A549 (cell line): Measurements from ENCODE around the gene DPH5. TPM values are rescaled to one million over a fixed set of nuclear protein-coding genes. Genes with fewer than 3 reads are reported as not detected.

Experiments
- ATAC-seq, 2 experiments: fragments of 200-7000 bp in 1 of 2; fragments of >200 bp in 1 of 2; cut with Nextera tagmentation in 1 of 2; cut with Tn5 transposase in 1 of 2; 3 replicates each; pipeline versions ENCODE4 v1.8.0 to v1.9.1; 2018 to 2020; ENCODE audit warnings: mild to moderate bottlenecking in 1 of 2, moderate library complexity in 1 of 2
- CTCF ChIA-PET: fragments of 300-600 bp; sonication (Branson Sonifier 250); formaldehyde crosslinking; extraction: SDS; loops from one replicate; lab custom pipeline; 2021; ENCODE audit warnings: antibody characterized with exemption, inconsistent platforms; lab: Yijun Ruan, JAX
- POLR2A ChIA-PET: fragments of 350-600 bp; formaldehyde crosslinking; extraction: SDS; loops from one replicate; lab custom pipeline; 2021; ENCODE audit warnings: antibody characterized with exemption, inconsistent platforms; lab: Yijun Ruan, JAX
- DNase-seq, 2 experiments: peaks; one replicate each; pipeline versions ENCODE4 v3.0.0 to v3.0.0-alpha.2; 2011 to 2016; ENCODE audit warnings: low read depth in 1 of 2, low spot score in 1 of 2
- FAIRE-seq: peaks from 2 replicates; lab custom pipeline; 2011; peaks lifted over from hg19 to GRCh38; lab: Jason Lieb, UNC
- H3K27ac ChIP-seq, 2 experiments: fragments of >200 bp; sonication (Bioruptor Twin); formaldehyde crosslinking; 3 replicates each; pipeline ENCODE4 v1.5.1; 2016 to 2017
- H3K4me1 ChIP-seq: fragments of >200 bp; sonication (Bioruptor Twin); formaldehyde crosslinking; 3 replicates; pipeline ENCODE4 v1.6.1; 2016
- H3K4me2 ChIP-seq: fragments of >200 bp; sonication (Bioruptor Twin); formaldehyde crosslinking; 3 replicates; pipeline ENCODE4 v1.6.1; 2016
- H3K4me3 ChIP-seq: fragments of >200 bp; sonication (Bioruptor Twin); formaldehyde crosslinking; 3 replicates; pipeline ENCODE4 v1.5.1; 2016
- H3K9me3 ChIP-seq: fragments of >200 bp; sonication (Bioruptor Twin); formaldehyde crosslinking; 3 replicates; pipeline ENCODE4 v1.6.1; 2016
- CBX2 ChIP-seq: fragments of 200-600 bp; sonication (generic); IDR thresholded peaks from 2 replicates; pipeline ENCODE4 v1.6.1; 2016; ENCODE audit warnings: low read depth, mild to moderate bottlenecking, borderline replicate concordance
- EHF ChIP-seq: fragments of 250-450 bp; sonication (Bioruptor Pico); IDR thresholded peaks from 2 replicates; pipeline ENCODE4 v1.5.0; 2020; ENCODE audit warnings: mild to moderate bottlenecking
- EP300 ChIP-seq, 2 experiments: fragments of >200 bp; sonication (Bioruptor Twin); formaldehyde crosslinking; IDR thresholded peaks; 2 replicates in 1 of 2; 3 replicates in 1 of 2; pipeline ENCODE4 v1.6.1; 2016 to 2017
- FOSB ChIP-seq: fragments of 250-450 bp; sonication (Bioruptor Pico); IDR thresholded peaks from 2 replicates; pipeline ENCODE4 v1.5.0; 2020; ENCODE audit warnings: mild to moderate bottlenecking, moderate library complexity
- FOSL2 ChIP-seq, 2 experiments: fragments of 450-650 bp in 1 of 2; fragments of >200 bp in 1 of 2; sonication (Bioruptor Twin) in 1 of 2; formaldehyde crosslinking; IDR thresholded peaks; 2 replicates each; pipeline versions ENCODE4 v1.5.0 to v1.6.1; 2016 to 2020; ENCODE audit warnings: mild to moderate bottlenecking in 1 of 2, moderate library complexity in 1 of 2
- FOXS1 ChIP-seq: fragments of 250-450 bp; sonication (Bioruptor Pico); IDR thresholded peaks from 2 replicates; pipeline ENCODE4 v1.5.0; 2020; ENCODE audit warnings: mild to moderate bottlenecking, moderate library complexity
- GATA3 ChIP-seq: IDR thresholded peaks from 2 replicates; pipeline ENCODE4 v1.6.1; 2012; ENCODE audit warnings: borderline replicate concordance
- HEYL ChIP-seq: fragments of 250-450 bp; sonication (Bioruptor Pico); IDR thresholded peaks from 2 replicates; pipeline ENCODE4 v1.8.0; 2021; ENCODE audit warnings: mild to moderate bottlenecking, moderate library complexity
- HOXA7 ChIP-seq: fragments of 250-450 bp; sonication (Bioruptor Pico); IDR thresholded peaks from 2 replicates; pipeline ENCODE4 v1.5.0; 2020; ENCODE audit warnings: mild to moderate bottlenecking, moderate library complexity
- HOXB13 ChIP-seq: fragments of 250-450 bp; sonication (Bioruptor Pico); IDR thresholded peaks from 2 replicates; pipeline ENCODE4 v1.5.0; 2020; ENCODE audit warnings: low read depth, mild to moderate bottlenecking, moderate library complexity
- JUN ChIP-seq, 2 experiments: fragments of >200 bp; sonication (Bioruptor Twin); formaldehyde crosslinking; IDR thresholded peaks; 2 replicates in 1 of 2; 3 replicates in 1 of 2; pipeline ENCODE4 v1.6.1; 2016 to 2017
- KDM1A ChIP-seq: fragments of 200-600 bp; sonication (generic); IDR thresholded peaks from 2 replicates; pipeline ENCODE4 v1.6.1; 2016; ENCODE audit warnings: low read depth, mild to moderate bottlenecking
- MYC ChIP-seq: IDR thresholded peaks from 2 replicates; pipeline ENCODE4 v1.6.1; 2012; ENCODE audit warnings: mild to moderate bottlenecking, inconsistent platforms, low read length, improper control_type of control experiment, borderline replicate concordance
- NFE2L2 ChIP-seq: fragments of 150-350 bp; conservative IDR thresholded peaks from 2 replicates; pipeline ENCODE4 v1.6.1; 2014; ENCODE audit warnings: low read length
- NR3C1 ChIP-seq: fragments of >200 bp; sonication (Bioruptor Twin); formaldehyde crosslinking; IDR thresholded peaks from 3 replicates; pipeline ENCODE4 v1.6.1; 2017
- PHF8 ChIP-seq: fragments of 200-600 bp; sonication (generic); IDR thresholded peaks from 2 replicates; pipeline ENCODE4 v1.6.1; 2016; ENCODE audit warnings: low read depth, mild to moderate bottlenecking, antibody characterized with exemption, moderate library complexity, borderline replicate concordance
- POLR2A ChIP-seq: IDR thresholded peaks from 2 replicates; pipeline ENCODE4 v1.6.1; 2012; ENCODE audit warnings: mild to moderate bottlenecking, low read length
- RNF2 ChIP-seq: fragments of 200-600 bp; sonication (generic); IDR thresholded peaks from 2 replicates; pipeline ENCODE4 v1.6.1; 2016; ENCODE audit warnings: low read depth, mild to moderate bottlenecking, antibody characterized with exemption, moderate library complexity, borderline replicate concordance
- SREBF2 ChIP-seq: fragments of 450-650 bp; IDR thresholded peaks from 2 replicates; pipeline ENCODE4 v1.6.1; 2014; ENCODE audit warnings: mild to moderate bottlenecking, moderate library complexity
- WGBS: methylation state at CpG from one replicate; pipeline ENCODE4 v1.1.6; 2017; ENCODE audit errors: missing lambda C conversion rate; 5-methylcytosine and 5-hydroxymethylcytosine counted together
- polyA plus RNA-seq, 4 experiments: library from polyadenylated mRNA; depleted of rRNA in 3 of 4; stranded (reverse); fragments of >200 nt; fragmentation: RNase III in 1 of 4; extraction: RNeasy Plus Mini Kit Qiagen cat#74134 plus additional on column Dnase treatment in 1 of 4; gene quantifications; 2 replicates in 3 of 4; 3 replicates in 1 of 4; pipeline ENCODE4 v1.2.3, GENCODE V29; 2011 to 2017
- TF ChIP-seq, protein P1 (sequence below): fragments of >200 bp; sonication (Bioruptor Twin); formaldehyde crosslinking; IDR thresholded peaks from 3 replicates; pipeline ENCODE4 v1.6.1; 2016
- TF ChIP-seq, protein P2 (sequence below): fragments of 200-600 bp; sonication (generic); IDR thresholded peaks from 2 replicates; pipeline ENCODE4 v1.6.1; 2016; ENCODE audit warnings: antibody characterized with exemption, mild to moderate bottlenecking, moderate library complexity
- TF ChIP-seq, protein P3 (sequence below): IDR thresholded peaks from 2 replicates; pipeline ENCODE4 v1.6.1; 2012
- TF ChIP-seq, protein P4 (sequence below): fragments of 450-650 bp; IDR thresholded peaks from 2 replicates; pipeline ENCODE4 v1.6.1; 2014; ENCODE audit warnings: antibody characterized with exemption
- TF ChIP-seq, protein P5 (sequence below): fragments of 150-350 bp; IDR thresholded peaks from 2 replicates; pipeline ENCODE4 v1.6.1; 2014; ENCODE audit warnings: low read depth, mild to moderate bottlenecking, low read length

The DPH5 gene
- polyA plus RNA-seq, 2 of the 4 experiments (the other 2 are of a cell fraction) = 40.4 to 89.7 TPM

DNA sequence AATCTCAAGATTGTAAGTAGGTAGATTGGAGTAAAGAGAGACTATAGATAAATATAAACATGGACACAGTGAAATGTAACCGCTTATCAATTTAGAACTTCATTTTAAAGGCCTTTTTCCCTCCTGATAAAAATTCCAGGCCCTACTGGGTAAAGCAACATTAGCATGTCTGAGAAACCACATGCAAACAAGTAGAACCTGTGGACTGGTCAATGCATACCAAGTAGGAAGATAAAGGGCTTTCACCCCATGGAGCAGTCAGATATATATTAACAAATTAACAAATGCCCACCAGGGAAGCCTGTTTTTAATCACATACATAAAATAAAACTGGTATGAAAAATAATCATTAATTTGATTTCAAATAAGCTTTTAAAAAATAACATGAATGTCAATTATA is 8.1 kb downstream of the DPH5 start:
- ChIA-PET POLR2A (no interaction called here), CTCF (no interaction called here)
- no peak overlapping the region for H3K4me3 ChIP-seq
- TF ChIP-seq, protein P1, sequence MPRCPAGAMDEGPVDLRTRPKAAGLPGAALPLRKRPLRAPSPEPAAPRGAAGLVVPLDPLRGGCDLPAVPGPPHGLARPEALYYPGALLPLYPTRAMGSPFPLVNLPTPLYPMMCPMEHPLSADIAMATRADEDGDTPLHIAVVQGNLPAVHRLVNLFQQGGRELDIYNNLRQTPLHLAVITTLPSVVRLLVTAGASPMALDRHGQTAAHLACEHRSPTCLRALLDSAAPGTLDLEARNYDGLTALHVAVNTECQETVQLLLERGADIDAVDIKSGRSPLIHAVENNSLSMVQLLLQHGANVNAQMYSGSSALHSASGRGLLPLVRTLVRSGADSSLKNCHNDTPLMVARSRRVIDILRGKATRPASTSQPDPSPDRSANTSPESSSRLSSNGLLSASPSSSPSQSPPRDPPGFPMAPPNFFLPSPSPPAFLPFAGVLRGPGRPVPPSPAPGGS = no peak
- TF ChIP-seq GATA3 (no peak), PHF8 (no peak), CBX2 (no peak), KDM1A (no peak), FOSB (no peak), NFE2L2 (no peak), FOXS1 (CRISPR knock-in tag) (no peak), NR3C1 (no peak)
- TF ChIP-seq, protein P2, sequence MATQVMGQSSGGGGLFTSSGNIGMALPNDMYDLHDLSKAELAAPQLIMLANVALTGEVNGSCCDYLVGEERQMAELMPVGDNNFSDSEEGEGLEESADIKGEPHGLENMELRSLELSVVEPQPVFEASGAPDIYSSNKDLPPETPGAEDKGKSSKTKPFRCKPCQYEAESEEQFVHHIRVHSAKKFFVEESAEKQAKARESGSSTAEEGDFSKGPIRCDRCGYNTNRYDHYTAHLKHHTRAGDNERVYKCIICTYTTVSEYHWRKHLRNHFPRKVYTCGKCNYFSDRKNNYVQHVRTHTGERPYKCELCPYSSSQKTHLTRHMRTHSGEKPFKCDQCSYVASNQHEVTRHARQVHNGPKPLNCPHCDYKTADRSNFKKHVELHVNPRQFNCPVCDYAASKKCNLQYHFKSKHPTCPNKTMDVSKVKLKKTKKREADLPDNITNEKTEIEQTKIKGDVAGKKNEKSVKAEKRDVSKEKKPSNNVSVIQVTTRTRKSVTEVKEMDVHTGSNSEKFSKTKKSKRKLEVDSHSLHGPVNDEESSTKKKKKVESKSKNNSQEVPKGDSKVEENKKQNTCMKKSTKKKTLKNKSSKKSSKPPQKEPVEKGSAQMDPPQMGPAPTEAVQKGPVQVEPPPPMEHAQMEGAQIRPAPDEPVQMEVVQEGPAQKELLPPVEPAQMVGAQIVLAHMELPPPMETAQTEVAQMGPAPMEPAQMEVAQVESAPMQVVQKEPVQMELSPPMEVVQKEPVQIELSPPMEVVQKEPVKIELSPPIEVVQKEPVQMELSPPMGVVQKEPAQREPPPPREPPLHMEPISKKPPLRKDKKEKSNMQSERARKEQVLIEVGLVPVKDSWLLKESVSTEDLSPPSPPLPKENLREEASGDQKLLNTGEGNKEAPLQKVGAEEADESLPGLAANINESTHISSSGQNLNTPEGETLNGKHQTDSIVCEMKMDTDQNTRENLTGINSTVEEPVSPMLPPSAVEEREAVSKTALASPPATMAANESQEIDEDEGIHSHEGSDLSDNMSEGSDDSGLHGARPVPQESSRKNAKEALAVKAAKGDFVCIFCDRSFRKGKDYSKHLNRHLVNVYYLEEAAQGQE = no peak
- TF ChIP-seq, protein P3, sequence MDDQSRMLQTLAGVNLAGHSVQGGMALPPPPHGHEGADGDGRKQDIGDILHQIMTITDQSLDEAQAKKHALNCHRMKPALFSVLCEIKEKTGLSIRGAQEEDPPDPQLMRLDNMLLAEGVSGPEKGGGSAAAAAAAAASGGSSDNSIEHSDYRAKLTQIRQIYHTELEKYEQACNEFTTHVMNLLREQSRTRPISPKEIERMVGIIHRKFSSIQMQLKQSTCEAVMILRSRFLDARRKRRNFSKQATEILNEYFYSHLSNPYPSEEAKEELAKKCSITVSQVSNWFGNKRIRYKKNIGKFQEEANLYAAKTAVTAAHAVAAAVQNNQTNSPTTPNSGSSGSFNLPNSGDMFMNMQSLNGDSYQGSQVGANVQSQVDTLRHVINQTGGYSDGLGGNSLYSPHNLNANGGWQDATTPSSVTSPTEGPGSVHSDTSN = no peak
- DNase-seq (no peak), ATAC-seq (no peak), FAIRE-seq (no peak)
- H3K9me3 ChIP-seq = no peaks in the 10 kb centered on the region
- no peak overlapping the region for H3K27ac ChIP-seq
- no peaks in the 10 kb centered on the region for H3K4me1 ChIP-seq
- no peak overlapping the region for H3K4me2 ChIP-seq
- 97% methylated on average over 1 of the region's 1 CpG for WGBS

DNA sequence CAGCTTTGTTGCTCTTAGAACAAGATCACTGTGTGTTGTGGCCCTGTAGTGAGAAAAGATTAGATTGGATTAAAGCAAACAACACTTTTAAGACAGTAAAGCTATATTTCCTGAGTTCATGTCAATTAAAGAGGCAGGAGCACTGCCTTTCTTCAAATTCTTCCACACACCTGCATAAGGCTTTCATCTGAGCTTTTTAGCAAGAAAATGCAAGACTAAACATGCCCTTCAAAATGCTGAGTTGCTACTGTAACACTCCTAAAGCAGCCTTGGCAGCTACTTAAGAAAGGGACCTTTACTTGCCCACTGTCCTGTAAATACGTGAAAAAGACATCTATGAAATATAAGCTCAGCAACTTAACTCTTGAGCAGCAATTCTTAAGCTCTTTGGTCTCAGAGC is 11.8 kb downstream of the DPH5 start:
- no peaks in the 10 kb centered on the region for H3K4me1 ChIP-seq
- no peak for DNase-seq
- H3K4me2 ChIP-seq = no peak overlapping the region
- ChIA-PET CTCF (no interaction called here), POLR2A (no interaction called here)
- no peak overlapping the region for H3K27ac ChIP-seq
- H3K9me3 ChIP-seq = no peaks in the 10 kb centered on the region
- no peak overlapping the region for H3K4me3 ChIP-seq
- FAIRE-seq = no peak
- 96% methylated on average over 1 of the region's 1 CpG for WGBS
- no peak for TF ChIP-seq RNF2
- no peak for TF ChIP-seq EHF (CRISPR knock-in tag)
- no peak for TF ChIP-seq HEYL
- TF ChIP-seq, protein P2 = no peak
- TF ChIP-seq HOXB13 (CRISPR knock-in tag) = no peak
- no peak for TF ChIP-seq FOXS1 (CRISPR knock-in tag)
- no peak for TF ChIP-seq EP300 (IDR thresholded peaks at IDR 0.05)
- TF ChIP-seq, protein P4, sequence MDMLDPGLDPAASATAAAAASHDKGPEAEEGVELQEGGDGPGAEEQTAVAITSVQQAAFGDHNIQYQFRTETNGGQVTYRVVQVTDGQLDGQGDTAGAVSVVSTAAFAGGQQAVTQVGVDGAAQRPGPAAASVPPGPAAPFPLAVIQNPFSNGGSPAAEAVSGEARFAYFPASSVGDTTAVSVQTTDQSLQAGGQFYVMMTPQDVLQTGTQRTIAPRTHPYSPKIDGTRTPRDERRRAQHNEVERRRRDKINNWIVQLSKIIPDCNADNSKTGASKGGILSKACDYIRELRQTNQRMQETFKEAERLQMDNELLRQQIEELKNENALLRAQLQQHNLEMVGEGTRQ = no peak
- no peak for TF ChIP-seq PHF8
- no peak for TF ChIP-seq SREBF2
- no peak for TF ChIP-seq FOSL2 (IDR thresholded peaks at IDR 0.05)
- TF ChIP-seq FOSL2 (CRISPR knock-in tag; IDR thresholded peaks at IDR 0.05) = no peak
- TF ChIP-seq HOXA7 (CRISPR knock-in tag) = no peak
- no peak for TF ChIP-seq MYC
- TF ChIP-seq POLR2A = no peak
- TF ChIP-seq, protein P5, sequence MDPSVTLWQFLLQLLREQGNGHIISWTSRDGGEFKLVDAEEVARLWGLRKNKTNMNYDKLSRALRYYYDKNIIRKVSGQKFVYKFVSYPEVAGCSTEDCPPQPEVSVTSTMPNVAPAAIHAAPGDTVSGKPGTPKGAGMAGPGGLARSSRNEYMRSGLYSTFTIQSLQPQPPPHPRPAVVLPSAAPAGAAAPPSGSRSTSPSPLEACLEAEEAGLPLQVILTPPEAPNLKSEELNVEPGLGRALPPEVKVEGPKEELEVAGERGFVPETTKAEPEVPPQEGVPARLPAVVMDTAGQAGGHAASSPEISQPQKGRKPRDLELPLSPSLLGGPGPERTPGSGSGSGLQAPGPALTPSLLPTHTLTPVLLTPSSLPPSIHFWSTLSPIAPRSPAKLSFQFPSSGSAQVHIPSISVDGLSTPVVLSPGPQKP = no peak
- TF ChIP-seq JUN (IDR thresholded peaks at IDR 0.05) = no peak
- ATAC-seq = no peak
